Measurements from ENCODE around the gene CAP2. TPM values are rescaled to one million over a fixed set of nuclear protein-coding genes. Genes with fewer than 3 reads are reported as not detected.

Gene CAP2
- total RNA-seq, 1 experiment from 2014 or later = 7.2 TPM

- no peak for TF ChIP-seq ZSCAN18 (CRISPR knock-in tag; IDR thresholded peaks at IDR 0.05)
- no peak for TF ChIP-seq NR3C1 (CRISPR knock-in tag; conservative IDR thresholded peaks at IDR 0.05; ENCODE audit: low read depth)
Measured at GRCh38 chr6:17385660-17386059, 7.7 kb upstream of the CAP2 start (continued).

GRCh38 chr6:17388365-17388764 lies 5.0 kb upstream of the CAP2 start:
- Mint-ChIP-seq H3K4me3 (no peak overlapping the region), H3K36me3 (no peaks in the 10 kb centered on the region), H3K27me3 (ENCODE audit: low read depth) (no peaks in the 10 kb centered on the region; the same call in 1 of the 2 replicates), H3K4me1 (peaks cover 15% of the 10 kb centered on the region), H3K27ac (no peak overlapping the region), H3K9me3 (no peaks in the 10 kb centered on the region)
- DNase-seq (ENCODE audit: low spot score) = no peak
- no peak for ATAC-seq
- POLR2A ChIA-PET = no interaction called here
- no peak for TF ChIP-seq CBFB (CRISPR knock-in tag; IDR thresholded peaks at IDR 0.05; ENCODE audit: low read depth)
- TF ChIP-seq ZNF317 (CRISPR knock-in tag; IDR thresholded peaks at IDR 0.05; ENCODE audit: borderline replicate concordance, low read depth) = no peak
- no peak for TF ChIP-seq CTCF (IDR thresholded peaks at IDR 0.05)
- TF ChIP-seq FOXP4 (CRISPR knock-in tag; IDR thresholded peaks at IDR 0.05) = no peak
- TF ChIP-seq STAT6 (CRISPR knock-in tag; conservative IDR thresholded peaks at IDR 0.05; ENCODE audit: low read depth) = no peak
- no peak for TF ChIP-seq HMGXB4 (CRISPR knock-in tag; IDR thresholded peaks at IDR 0.05)
- TF ChIP-seq ZSCAN18 (CRISPR knock-in tag; IDR thresholded peaks at IDR 0.05) = no peak
- CTCF ChIA-PET = no interaction called here

GRCh38 chr6:17389274-17389847 lies 4.0 kb upstream of the CAP2 start:
- no peaks in the 10 kb centered on the region for H3K36me3 Mint-ChIP-seq
- no peaks in the 10 kb centered on the region for H3K9me3 Mint-ChIP-seq
- no peak for DNase-seq (ENCODE audit: low spot score)
- H3K4me1 Mint-ChIP-seq = peaks cover 15% of the 10 kb centered on the region
- H3K27ac Mint-ChIP-seq = no peak overlapping the region
- no peak overlapping the region for H3K4me3 Mint-ChIP-seq
- POLR2A ChIA-PET = no interaction called here
- no peak for ATAC-seq
- no peak for TF ChIP-seq CBFB (CRISPR knock-in tag; IDR thresholded peaks at IDR 0.05; ENCODE audit: low read depth)
- no peak for TF ChIP-seq CTCF (IDR thresholded peaks at IDR 0.05)
- CTCF ChIA-PET = no interaction called here
- no peaks in the 10 kb centered on the region; the same call in 1 of the 2 replicates for H3K27me3 Mint-ChIP-seq (ENCODE audit: low read depth)
